GM19023 (cell line): ENCODE results near the gene CORO2A.
"Not testable (repeated sequence)": the region's sequence is repeated elsewhere in the genome, so short reads cannot be mapped to it uniquely, and the experiment has no call there.

Experiments used
- ATAC-seq: cut with Tn5 transposase; IDR thresholded peaks from one replicate; pipeline ENCODE4 v1.9.1; 2021; ENCODE audit warnings: mild to moderate bottlenecking, moderate library complexity; ENCODE audit not compliant: unreplicated experiment

Gene CORO2A

GRCh38 chr9:98144631-98145030 is 47.8 kb downstream of the CORO2A start:
- no peak for ATAC-seq

- ATAC-seq, result no peak
Observed at GRCh38 chr9:98144076-98144475, 48.4 kb downstream of the CORO2A start.

- no peak for ATAC-seq
Observed at GRCh38 chr9:98142925-98143481, 49.4 kb downstream of the CORO2A start.

GRCh38 chr9:98142182-98142907 is 50.1 kb downstream of the CORO2A start:
- ATAC-seq, result no peak

GRCh38 chr9:98140503-98140902 is 51.9 kb downstream of the CORO2A start:
- ATAC-seq, result no peak

GRCh38 chr9:98136489-98136888 is 55.9 kb downstream of the CORO2A start:
- no peak for ATAC-seq

- no peak for ATAC-seq
Observed at GRCh38 chr9:98135938-98136337, 56.5 kb downstream of the CORO2A start.

DNA sequence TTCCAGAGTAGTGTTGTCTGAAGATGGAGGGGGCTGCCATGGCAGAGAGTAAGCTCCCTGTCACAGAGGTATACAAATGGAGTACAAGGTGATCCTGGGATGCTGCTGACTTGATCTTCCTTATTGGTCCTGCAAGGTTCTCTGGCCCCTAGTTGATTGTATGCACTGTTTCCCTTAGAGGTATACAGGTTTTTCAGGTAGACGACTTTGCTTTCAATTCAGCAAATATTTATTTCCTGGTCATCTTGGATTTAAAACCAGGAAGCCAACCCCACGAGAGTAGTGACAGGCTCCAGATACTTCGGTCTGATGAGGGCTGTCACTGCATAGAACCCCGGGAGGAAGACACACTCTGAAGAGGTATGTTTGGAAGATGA is 56.9 kb downstream of the CORO2A start:
- no peak for ATAC-seq

GRCh38 chr9:98134702-98135557 is 57.5 kb downstream of the CORO2A start:
- ATAC-seq, result no peak

DNA sequence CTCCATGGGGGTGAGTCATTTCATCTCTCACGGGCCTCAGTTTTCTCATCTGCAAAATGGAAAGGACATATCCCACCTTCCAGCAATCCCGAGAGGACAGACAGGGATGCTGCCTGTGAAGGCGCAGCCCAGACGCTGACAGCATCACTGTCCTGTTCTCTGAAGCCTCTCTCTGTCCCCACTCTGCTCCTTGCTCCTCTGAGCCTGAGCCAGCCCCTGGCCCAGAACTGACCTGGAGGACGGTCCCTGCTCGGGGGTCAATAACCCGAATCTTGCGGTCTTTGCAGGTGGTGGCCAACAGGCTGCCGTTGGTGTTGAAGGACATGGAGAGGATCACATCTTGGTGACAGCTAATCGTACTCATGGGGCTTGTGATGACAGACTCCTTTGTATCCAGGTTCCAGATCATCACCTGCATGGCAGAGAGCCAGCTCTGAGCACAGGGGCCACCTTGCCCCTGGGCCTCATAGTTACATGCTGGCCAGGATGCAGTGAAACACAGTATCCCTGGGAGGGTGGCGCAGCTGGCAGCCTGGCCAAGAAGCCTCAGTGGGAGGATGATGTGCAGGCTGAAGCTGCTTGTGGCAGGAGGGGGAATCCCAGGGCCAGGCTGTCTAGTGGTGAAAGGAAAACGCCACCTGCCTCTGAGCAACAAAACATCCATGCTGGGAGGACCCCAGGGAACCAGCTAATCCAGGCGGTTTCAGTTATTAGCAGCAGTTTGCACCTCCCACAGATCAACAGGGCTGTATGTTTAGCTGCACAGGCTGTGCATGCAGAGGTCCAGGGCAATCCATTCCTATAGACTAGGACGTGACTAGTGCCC is 59.4 kb downstream of the CORO2A start:
- no peak for ATAC-seq

DNA sequence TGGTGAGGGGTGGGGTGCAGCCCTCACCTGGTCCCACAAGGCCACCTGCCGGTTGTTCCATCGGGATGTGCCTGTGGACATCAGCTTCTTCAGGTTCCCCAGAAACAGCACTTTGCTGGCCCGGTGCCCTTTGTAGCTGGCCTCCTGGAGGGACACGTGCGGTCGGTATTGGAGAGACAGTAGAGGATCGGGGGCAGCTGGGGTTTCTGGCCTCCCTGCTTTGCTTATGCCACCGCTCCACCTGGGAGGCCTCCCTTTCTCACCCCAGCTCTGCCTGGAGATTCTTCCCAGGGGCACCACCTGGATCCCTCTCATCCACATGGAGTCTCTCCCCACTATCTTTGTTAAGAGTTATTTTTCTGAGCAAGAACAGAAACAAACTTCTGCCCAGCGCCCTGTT is 60.3 kb downstream of the CORO2A start:
- ATAC-seq, result no peak

DNA sequence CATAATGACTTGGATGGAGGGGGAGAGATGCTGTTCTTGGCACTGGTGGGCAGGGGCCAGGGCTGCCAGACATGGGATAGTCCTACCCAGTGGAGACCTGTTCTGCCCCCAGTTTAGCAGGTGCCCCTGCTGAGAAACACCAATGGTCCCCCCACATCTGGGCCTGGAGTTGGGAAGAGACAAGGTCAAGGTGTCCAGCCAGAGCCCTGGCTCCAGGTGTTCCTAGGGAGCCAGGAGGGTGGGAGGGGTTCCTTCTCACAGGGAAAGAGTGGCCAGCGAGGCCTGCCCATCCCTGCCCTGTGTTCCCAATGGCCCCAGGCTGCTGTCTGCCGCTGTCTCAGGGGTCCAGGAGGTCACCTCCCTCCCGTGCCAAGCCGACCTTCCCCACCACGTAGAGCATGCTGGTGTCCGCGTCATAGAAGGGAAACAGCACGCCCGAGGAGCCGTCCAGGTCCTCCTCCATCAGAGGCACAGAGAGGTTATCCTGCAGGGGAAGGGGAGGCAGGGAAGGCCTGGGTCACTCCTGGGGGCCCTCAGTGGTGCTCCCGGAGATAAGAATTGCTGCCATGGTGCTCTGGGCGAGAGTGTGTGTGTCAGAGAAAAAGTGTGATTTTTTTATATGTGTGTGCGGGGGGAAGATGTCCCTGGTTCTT is 61.7 kb downstream of the CORO2A start:
- no peak for ATAC-seq

DNA sequence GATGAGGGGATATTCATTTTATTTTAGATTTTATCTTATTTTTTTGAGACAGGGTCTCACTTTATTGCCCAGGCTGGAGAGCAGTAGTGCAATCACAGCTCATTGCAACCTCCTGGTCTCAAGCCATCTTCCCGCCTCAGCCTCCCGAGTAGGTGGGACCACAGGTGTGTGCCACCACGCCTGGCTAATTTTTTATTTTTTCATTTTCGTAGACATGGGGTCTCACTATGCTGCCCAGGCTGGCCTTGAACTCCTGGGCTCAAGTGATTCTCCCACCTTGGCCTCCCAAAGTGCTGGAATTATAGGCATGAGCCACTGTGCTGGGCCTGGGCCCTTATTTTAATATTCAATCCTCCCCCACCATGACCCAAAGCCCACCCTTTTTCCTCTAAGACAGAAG is 62.4 kb downstream of the CORO2A start:
- not testable (repeated sequence) for ATAC-seq

DNA sequence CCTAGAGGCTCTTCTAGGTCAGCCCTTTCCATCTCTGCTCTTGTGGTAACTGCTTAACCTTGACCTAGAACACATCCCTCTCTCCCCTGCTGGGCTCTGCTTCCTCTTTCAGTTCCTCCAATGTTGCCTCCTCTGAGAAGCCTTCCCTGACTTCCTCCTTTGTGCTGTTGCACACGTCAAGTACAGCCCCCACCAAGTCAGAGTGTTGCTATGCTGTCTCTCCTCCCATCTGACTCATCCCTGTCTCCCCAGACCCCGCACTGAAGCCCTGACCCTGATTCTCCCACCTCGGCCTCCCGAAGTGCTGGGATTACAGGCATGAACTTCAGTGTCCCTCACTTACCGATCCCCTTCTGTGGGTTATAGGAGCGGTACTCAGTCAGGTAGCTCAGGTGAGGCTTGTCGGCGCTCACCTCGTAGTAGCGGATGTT is 63.0 kb downstream of the CORO2A start:
- no peak for ATAC-seq

DNA sequence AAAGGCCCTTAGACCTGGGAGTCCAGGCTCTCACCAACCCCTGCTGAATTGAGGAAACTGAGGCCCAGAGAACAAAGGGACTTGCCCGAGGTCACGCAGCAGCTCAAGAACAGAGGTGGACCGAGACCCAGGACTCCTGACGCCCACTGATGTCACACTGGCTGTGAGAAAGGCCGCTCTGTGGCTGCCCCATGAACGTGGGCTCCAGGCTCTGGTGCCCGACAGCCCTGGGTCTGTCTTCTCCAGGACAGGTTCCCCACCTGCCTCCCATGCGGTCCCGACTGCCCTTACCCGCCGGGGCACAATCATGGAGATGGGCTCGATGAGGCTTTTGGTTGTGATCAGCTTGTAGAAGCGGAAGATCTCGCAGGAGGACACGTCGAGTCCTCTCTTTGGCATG is 64.1 kb downstream of the CORO2A start:
- ATAC-seq, result no peak

DNA sequence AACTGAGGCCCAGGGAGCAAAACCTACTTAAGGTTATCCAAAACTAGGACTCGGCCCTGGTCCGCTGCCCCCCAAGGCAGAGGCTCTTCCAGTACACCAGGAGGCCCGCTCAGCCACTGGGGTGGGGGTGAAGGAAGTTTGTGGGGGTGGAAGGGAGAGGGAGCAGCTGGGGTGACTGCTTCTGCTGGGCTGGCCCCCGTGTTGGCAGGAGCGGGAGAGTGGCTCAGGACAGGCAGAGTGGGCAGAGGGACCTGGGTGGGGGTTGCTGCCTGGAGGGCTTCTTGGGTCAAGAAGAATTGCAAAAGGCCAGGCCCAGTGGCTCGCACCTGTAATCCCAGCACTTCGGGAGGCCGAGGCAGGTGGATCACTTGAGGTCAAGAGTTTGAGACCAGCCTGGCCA is 65.2 kb downstream of the CORO2A start:
- no peak for ATAC-seq

- no peak for ATAC-seq
Observed at GRCh38 chr9:98124637-98125426, 67.6 kb downstream of the CORO2A start.

DNA sequence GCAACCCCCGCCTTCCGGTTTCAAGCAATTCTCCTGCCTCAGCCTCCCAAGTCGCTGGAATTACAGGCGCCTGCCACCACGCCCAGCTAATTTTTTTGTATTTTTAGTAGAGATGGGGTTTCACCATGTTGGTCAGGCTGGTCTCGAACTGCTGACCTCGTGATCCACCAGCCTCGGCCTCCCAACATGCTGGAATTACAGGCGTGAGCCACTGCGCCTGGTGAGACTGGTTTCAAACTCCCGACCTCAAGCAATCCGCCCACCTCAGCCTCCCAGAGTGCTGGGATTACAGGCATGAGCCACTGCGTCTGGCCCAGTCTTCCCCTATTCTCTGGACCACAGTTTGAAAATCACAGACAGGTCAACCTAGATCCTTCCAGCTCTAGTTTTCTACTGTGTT is 68.3 kb downstream of the CORO2A start:
- ATAC-seq, result not testable (repeated sequence)

- ATAC-seq, result no peak
Observed at GRCh38 chr9:98121058-98121457, 71.4 kb downstream of the CORO2A start.

- ATAC-seq, result no peak
Observed at GRCh38 chr9:98120476-98120875, 72.0 kb downstream of the CORO2A start.
